ENCODE measurements around the gene COPB2. TPM values are rescaled to one million over a fixed set of nuclear protein-coding genes. Genes with fewer than 3 reads are reported as not detected.
A peak's percentile ranks its signal among the peaks of the same experiment; 100 is the strongest.
"Not testable (repeated sequence)": the region's sequence is repeated elsewhere in the genome, so short reads cannot be mapped to it uniquely, and the experiment has no call there.

Gene COPB2
- total and polyA plus RNA-seq, 4 donors: 44.5 to 130 (median 88.1) TPM

DNA sequence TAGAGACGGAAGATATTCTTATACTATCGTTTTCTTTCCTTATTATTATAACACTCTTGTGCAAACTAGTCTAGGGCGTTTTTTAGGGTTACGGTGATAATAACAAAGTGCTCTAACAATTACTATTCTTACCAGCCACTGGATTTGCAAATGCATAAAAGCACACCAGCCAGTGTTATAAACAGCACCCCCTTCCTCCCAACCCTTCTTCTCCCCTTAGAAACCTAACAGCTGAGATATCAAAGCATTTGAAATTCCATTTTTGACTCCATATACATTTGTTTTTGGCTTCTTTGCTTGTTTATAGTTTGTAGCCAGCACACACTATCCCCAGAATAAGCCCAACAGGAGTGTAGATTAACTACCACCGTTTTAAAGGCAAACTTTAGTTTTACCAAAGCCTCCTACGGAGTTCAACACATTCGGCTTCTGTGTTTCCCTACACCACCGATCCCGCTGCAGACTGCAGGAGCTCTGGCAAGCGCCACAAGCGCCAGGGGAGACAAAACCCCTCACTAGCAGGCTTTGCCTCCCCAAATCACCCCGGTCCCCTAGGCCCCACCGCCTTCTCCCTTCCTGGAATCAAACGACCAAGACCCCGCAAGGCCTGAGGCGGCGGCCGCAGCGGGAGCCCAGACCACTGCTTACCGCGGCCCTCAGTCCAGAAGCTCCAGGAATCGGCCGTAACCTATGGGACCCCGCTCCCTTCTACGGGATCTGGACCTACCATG, 461 bp downstream of the COPB2 start:
- 1% methylated on average over 22 to 25 of the region's 25 CpGs for WGBS, 2 donors
- ATAC-seq (ENCODE audit: low FRiP score) (no peak), DNase-seq (no peak)
- intact Hi-C loops (cut with DNase I): loop anchor here (5.0 kb wide), 1 partner anchor 42 kb away; no protein-coding TSS in a partner anchor
- Histone ChIP-seq H3K4me3 (ENCODE audit: low read length in 2 of 2) (peak overlapping the region; percentile 81 to 83), H3K9me3 (ENCODE audit: control insufficient read depth, low read length) (no peaks in the 10 kb centered on the region), H3K27me3 (ENCODE audit: control insufficient read depth in 1 of 2, insufficient read depth in 2 of 2, low read length in 1 of 2) (no peaks in the 10 kb centered on the region), H3K4me1 (ENCODE audit: control insufficient read depth in 1 of 2, insufficient read depth in 2 of 2, low read length in 2 of 2) (peaks cover 0 to 3% of the 10 kb centered on the region in 2 donors), H3K27ac (ENCODE audit: low read depth in 1 of 2, low read length in 2 of 2) (peak overlapping the region; percentile 52 to 73), H3K36me3 (ENCODE audit: control insufficient read depth in 1 of 2, insufficient read depth in 2 of 2, low read length in 1 of 2) (no peaks in the 10 kb centered on the region)

DNA sequence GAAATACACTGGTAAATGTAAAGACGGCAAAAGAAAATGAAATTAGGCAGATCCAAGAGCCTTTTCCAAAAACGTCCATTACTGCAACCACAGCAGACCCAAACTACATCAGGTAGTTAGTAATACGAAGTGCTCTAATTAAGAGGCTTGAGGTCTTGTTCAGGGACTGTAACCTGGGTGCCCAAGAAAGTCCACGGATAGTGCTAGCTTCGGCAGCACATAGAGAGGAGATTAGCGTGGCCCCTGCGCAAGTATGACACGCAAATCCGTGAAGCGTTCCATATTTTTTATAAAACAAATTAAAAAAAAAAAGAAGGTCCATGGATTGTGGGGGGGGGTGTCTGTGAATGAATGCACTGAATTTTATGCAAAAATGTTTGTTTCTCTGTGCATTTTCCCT, 1.4 kb downstream of the COPB2 start:
- ATAC-seq (ENCODE audit: low FRiP score) (no peak), DNase-seq (no peak)
- Histone ChIP-seq H3K27ac (ENCODE audit: low read depth in 1 of 2, low read length in 2 of 2) (no peak overlapping the region), H3K4me1 (ENCODE audit: control insufficient read depth in 1 of 2, insufficient read depth in 2 of 2, low read length in 2 of 2) (peaks cover 0 to 3% of the 10 kb centered on the region in 2 donors), H3K9me3 (ENCODE audit: control insufficient read depth, low read length) (no peaks in the 10 kb centered on the region), H3K4me3 (ENCODE audit: low read length in 2 of 2) (peak overlapping the region; percentile 81 to 83), H3K27me3 (ENCODE audit: control insufficient read depth in 1 of 2, insufficient read depth in 2 of 2, low read length in 1 of 2) (no peaks in the 10 kb centered on the region), H3K36me3 (ENCODE audit: control insufficient read depth in 1 of 2, insufficient read depth in 2 of 2, low read length in 1 of 2) (peaks cover 0 to 1% of the 10 kb centered on the region in 2 donors)
- intact Hi-C loops (cut with DNase I): loop anchor here (5.0 kb wide), 1 partner anchor 41 kb away; no protein-coding TSS in a partner anchor
- 64 to 70% methylated on average over 10 of the region's 10 CpGs for WGBS, 2 donors

DNA sequence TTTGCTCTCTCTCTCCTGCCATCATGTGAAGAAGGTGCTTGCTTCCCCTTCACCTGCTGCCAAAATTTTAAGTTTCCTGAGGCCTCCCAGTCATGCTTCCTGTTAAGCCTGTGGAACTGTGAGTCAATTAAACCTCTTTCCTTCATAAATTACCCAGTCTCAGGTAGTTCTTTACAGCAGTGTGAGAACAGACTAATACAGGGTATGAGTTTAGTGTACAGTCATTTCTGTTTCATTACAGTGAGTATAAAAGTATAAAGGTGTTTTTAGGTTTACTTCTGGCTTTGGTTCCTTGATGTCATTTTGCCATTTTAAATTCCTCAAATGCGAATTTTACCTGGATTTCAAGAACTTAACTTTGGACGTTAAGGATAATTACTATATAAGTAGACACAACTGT, 7.2 kb downstream of the COPB2 start:
- ATAC-seq (ENCODE audit: low FRiP score); H3K4me1 ChIP-seq (ENCODE audit: control insufficient read depth in 1 of 2, insufficient read depth in 2 of 2, low read length in 2 of 2); H3K36me3 ChIP-seq (ENCODE audit: control insufficient read depth in 1 of 2, insufficient read depth in 2 of 2, low read length in 1 of 2); H3K27ac ChIP-seq (ENCODE audit: low read depth in 1 of 2, low read length in 2 of 2); DNase-seq; H3K9me3 ChIP-seq (ENCODE audit: control insufficient read depth, low read length); intact Hi-C loops (cut with DNase I); H3K4me3 ChIP-seq (ENCODE audit: low read length in 2 of 2); H3K27me3 ChIP-seq (ENCODE audit: control insufficient read depth in 1 of 2, insufficient read depth in 2 of 2, low read length in 1 of 2): not testable (repeated sequence)
- 57 to 74% methylated on average over 2 of the region's 2 CpGs for WGBS, 2 donors

DNA sequence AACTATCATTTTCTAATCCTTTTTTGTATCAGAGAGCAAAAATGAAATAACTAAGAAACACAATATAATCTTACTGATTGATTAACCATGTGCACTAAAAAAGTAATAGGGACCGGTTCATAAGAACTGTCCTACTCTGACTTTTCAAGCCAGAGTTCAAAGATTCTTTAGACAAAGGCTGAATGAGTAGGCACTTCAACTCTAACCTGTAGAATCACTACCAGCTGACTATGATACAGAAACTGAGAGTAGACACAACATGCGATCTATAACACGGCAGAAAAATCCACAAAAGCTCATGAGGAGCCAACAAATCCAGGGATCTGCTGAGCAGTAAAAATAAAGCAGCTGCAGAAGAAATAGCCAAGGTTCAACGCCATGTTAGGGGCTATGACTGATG, 8.9 kb downstream of the COPB2 start:
- intact Hi-C loops (cut with DNase I): no loop called here
- Histone ChIP-seq H3K27me3 (ENCODE audit: control insufficient read depth in 1 of 2, insufficient read depth in 2 of 2, low read length in 1 of 2) (no peaks in the 10 kb centered on the region), H3K9me3 (ENCODE audit: control insufficient read depth, low read length) (no peaks in the 10 kb centered on the region), H3K4me3 (ENCODE audit: low read length in 2 of 2) (no peak overlapping the region), H3K36me3 (ENCODE audit: control insufficient read depth in 1 of 2, insufficient read depth in 2 of 2, low read length in 1 of 2) (peaks cover 2 to 8% of the 10 kb centered on the region in 2 donors), H3K27ac (ENCODE audit: low read depth in 1 of 2, low read length in 2 of 2) (no peak overlapping the region), H3K4me1 (ENCODE audit: control insufficient read depth in 1 of 2, insufficient read depth in 2 of 2, low read length in 2 of 2) (peaks cover 0 to 1% of the 10 kb centered on the region in 2 donors)
- 81 to 85% methylated on average over 4 of the region's 4 CpGs for WGBS, 2 donors
- ATAC-seq (ENCODE audit: low FRiP score) (no peak), DNase-seq (no peak)

DNA sequence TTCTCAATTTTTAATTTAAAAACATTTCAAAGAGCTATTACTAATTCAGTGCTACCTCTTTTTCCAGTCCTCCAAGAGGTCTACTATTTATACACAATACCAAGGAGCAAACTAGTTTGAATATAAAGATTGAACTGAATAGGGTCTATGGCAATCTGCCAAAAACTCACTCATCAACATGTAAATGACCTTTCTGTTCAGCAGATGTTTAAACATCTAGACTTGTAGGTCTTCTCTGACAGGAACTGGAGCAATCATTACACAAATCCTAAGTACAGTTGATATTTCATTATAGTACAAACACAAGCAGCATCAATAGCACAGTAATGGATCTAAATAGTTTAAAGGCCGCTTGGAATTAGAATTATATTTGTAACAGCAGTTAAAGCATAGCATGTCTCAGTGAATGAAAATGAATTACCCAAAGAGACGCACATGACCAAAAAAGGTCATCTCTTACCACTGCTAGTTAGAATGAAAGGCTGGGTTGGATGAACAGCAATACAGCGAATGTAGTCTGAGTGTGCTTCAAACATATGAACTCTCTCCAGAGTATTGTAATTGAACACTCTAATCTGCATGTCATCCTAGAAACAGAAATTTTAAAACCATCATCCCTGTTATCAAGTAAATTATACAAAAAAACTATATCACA, 10.7 kb downstream of the COPB2 start:
- H3K27ac ChIP-seq (ENCODE audit: low read depth in 1 of 2, low read length in 2 of 2): no peak overlapping the region
- 75 to 83% methylated on average over 3 of the region's 3 CpGs for WGBS, 2 donors

DNA sequence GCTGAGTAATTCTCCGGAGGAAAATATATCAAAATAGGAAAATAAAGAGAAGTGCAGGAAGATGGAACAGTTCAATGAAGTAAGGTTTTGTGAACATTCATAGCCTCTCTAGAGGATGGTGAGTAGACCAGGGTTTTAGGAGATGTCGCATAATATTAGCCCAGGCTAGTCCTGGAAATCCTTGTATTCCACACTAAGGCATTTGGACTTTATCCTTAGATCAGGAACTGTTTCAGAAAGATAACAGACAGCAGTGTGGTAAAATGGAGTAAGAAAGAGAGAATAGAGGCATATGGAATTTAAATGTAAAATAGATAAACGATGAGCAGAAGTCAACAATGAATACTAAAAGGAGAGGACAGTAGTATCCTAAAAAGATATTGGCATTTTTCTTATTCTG, 12.1 kb downstream of the COPB2 start:
- H3K4me3 ChIP-seq (ENCODE audit: low read length in 2 of 2): no peak overlapping the region
- H3K27ac ChIP-seq (ENCODE audit: low read depth in 1 of 2, low read length in 2 of 2): no peak overlapping the region
- WGBS, 2 donors: 88% methylated on average over 3 of the region's 3 CpGs
- H3K9me3 ChIP-seq (ENCODE audit: control insufficient read depth, low read length): no peaks in the 10 kb centered on the region
- intact Hi-C loops (cut with DNase I): no loop called here
- H3K4me1 ChIP-seq (ENCODE audit: control insufficient read depth in 1 of 2, insufficient read depth in 2 of 2, low read length in 2 of 2): peaks cover 0 to 1% of the 10 kb centered on the region in 2 donors
- ATAC-seq (ENCODE audit: low FRiP score): no peak
- H3K36me3 ChIP-seq (ENCODE audit: control insufficient read depth in 1 of 2, insufficient read depth in 2 of 2, low read length in 1 of 2): peaks cover 8 to 14% of the 10 kb centered on the region in 2 donors
- DNase-seq: no peak
- H3K27me3 ChIP-seq (ENCODE audit: control insufficient read depth in 1 of 2, insufficient read depth in 2 of 2, low read length in 1 of 2): no peaks in the 10 kb centered on the region

More for the DNA sequence above, 10.7 kb downstream of the COPB2 start:
- ATAC-seq (ENCODE audit: low FRiP score): no peak
- no peaks in the 10 kb centered on the region for H3K9me3 ChIP-seq (ENCODE audit: control insufficient read depth, low read length)
- peaks cover 0 to 1% of the 10 kb centered on the region in 2 donors for H3K4me1 ChIP-seq (ENCODE audit: control insufficient read depth in 1 of 2, insufficient read depth in 2 of 2, low read length in 2 of 2)
- intact Hi-C loops (cut with DNase I): no loop called here
- H3K4me3 ChIP-seq (ENCODE audit: low read length in 2 of 2): no peak overlapping the region
- no peaks in the 10 kb centered on the region for H3K27me3 ChIP-seq (ENCODE audit: control insufficient read depth in 1 of 2, insufficient read depth in 2 of 2, low read length in 1 of 2)
- DNase-seq: no peak
- peaks cover 2 to 10% of the 10 kb centered on the region in 2 donors for H3K36me3 ChIP-seq (ENCODE audit: control insufficient read depth in 1 of 2, insufficient read depth in 2 of 2, low read length in 1 of 2)

DNA sequence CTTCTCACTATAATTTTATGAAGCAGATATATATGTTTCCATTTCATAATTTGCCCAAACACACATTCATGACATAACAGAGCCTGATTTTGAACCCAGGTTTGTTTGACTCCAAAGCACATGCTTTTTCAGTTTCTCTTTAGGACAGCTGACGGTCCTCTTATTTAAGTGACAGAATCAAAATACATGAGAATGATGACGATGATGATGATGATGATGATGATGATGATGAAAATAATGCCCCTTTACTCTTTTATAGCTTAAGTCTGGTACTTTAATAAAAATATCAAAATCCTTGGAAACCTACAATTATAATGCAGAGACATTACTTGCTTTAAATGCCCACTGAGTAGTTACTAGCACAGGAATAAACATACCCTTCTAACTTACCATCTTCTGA, 15.3 kb downstream of the COPB2 start:
- no peaks in the 10 kb centered on the region for H3K9me3 ChIP-seq (ENCODE audit: control insufficient read depth, low read length)
- H3K27ac ChIP-seq (ENCODE audit: low read depth in 1 of 2, low read length in 2 of 2): no peak overlapping the region
- DNase-seq: no peak
- peaks cover 11 to 14% of the 10 kb centered on the region in 2 donors for H3K36me3 ChIP-seq (ENCODE audit: control insufficient read depth in 1 of 2, insufficient read depth in 2 of 2, low read length in 1 of 2)
- H3K4me3 ChIP-seq (ENCODE audit: low read length in 2 of 2): no peak overlapping the region
- no peaks in the 10 kb centered on the region for H3K27me3 ChIP-seq (ENCODE audit: control insufficient read depth in 1 of 2, insufficient read depth in 2 of 2, low read length in 1 of 2)
- intact Hi-C loops (cut with DNase I): no loop called here
- WGBS, 2 donors: 76 to 91% methylated on average over 2 of the region's 2 CpGs
- ATAC-seq (ENCODE audit: low FRiP score): no peak
- no peaks in the 10 kb centered on the region for H3K4me1 ChIP-seq (ENCODE audit: control insufficient read depth in 1 of 2, insufficient read depth in 2 of 2, low read length in 2 of 2)

DNA sequence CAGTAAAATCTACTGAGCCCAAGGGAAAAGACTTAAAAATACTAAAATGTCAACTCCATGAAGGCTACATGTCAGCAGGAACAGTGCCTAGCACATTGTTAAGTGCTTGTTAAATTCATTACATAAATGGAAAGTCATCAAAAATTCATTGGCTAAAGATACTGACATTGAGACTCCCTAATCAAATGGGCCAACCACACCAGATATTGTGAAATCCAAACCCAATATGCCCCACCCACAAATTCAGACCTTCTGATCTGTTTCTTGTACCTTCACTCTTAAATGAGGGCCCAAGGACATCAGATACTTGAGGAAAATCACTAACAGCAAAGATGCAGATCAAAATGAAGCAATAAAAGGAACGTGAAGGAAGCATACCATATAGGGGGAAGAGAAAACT, 24.9 kb downstream of the COPB2 start:
- WGBS, 2 donors: 81 to 83% methylated on average over 1 of the region's 1 CpG
- no peaks in the 10 kb centered on the region for H3K9me3 ChIP-seq (ENCODE audit: control insufficient read depth, low read length)
- H3K27ac ChIP-seq (ENCODE audit: low read depth in 1 of 2, low read length in 2 of 2): no peak overlapping the region
- ATAC-seq (ENCODE audit: low FRiP score) (no peak), DNase-seq (no peak)
- H3K36me3 ChIP-seq (ENCODE audit: control insufficient read depth in 1 of 2, insufficient read depth in 2 of 2, low read length in 1 of 2): peaks cover 9 to 30% of the 10 kb centered on the region in 2 donors
- intact Hi-C loops (cut with DNase I): no loop called here
- no peaks in the 10 kb centered on the region for H3K27me3 ChIP-seq (ENCODE audit: control insufficient read depth in 1 of 2, insufficient read depth in 2 of 2, low read length in 1 of 2)
- H3K4me3 ChIP-seq (ENCODE audit: low read length in 2 of 2): no peak overlapping the region
- H3K4me1 ChIP-seq (ENCODE audit: control insufficient read depth in 1 of 2, insufficient read depth in 2 of 2, low read length in 2 of 2): no peaks in the 10 kb centered on the region

DNA sequence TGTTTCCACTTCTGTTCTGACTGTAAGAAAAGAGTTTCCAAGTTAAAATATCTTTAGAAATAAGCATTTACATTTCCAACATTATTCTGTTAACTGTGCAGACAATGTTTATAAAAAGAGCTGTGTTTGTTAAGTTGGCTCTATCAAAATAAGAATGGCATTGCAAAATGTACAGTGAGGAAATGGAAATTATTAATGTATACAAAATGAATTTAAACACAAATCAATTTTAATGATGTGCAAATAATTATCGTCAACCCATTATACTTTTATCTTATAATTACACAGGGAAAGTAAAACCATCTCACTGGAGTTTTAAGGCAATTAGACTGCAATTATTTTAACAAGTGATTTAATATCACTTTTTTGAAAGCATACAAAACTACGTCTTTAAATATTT, 28.2 kb downstream of the COPB2 start:
- 85 to 87% methylated on average over 2 of the region's 2 CpGs for WGBS, 2 donors
- intact Hi-C loops (cut with DNase I): no loop called here

More for the DNA sequence above, 28.2 kb downstream of the COPB2 start:
- H3K4me3 ChIP-seq (ENCODE audit: low read length in 2 of 2): no peak overlapping the region
- no peaks in the 10 kb centered on the region for H3K4me1 ChIP-seq (ENCODE audit: control insufficient read depth in 1 of 2, insufficient read depth in 2 of 2, low read length in 2 of 2)
- H3K27ac ChIP-seq (ENCODE audit: low read depth in 1 of 2, low read length in 2 of 2): no peak overlapping the region
- no peaks in the 10 kb centered on the region for H3K27me3 ChIP-seq (ENCODE audit: control insufficient read depth in 1 of 2, insufficient read depth in 2 of 2, low read length in 1 of 2)
- H3K9me3 ChIP-seq (ENCODE audit: control insufficient read depth, low read length): no peaks in the 10 kb centered on the region
- no peak for DNase-seq
- no peak for ATAC-seq (ENCODE audit: low FRiP score)
- peaks cover 14 to 18% of the 10 kb centered on the region in 2 donors for H3K36me3 ChIP-seq (ENCODE audit: control insufficient read depth in 1 of 2, insufficient read depth in 2 of 2, low read length in 1 of 2)
